Mucosa of descending colon (tissue), 3 donors: Measurements from ENCODE around the gene NEK6. TPM values are rescaled to one million over a fixed set of nuclear protein-coding genes. Genes with fewer than 3 reads are reported as not detected.

Experiments used
- ATAC-seq: fragments of 200-7000 bp; cut with Tn5 transposase; one replicate; pipeline ENCODE4 v1.9.1; 2020; ENCODE audit warnings: mild to moderate bottlenecking, moderate library complexity
- DNase-seq, 3 donors: peaks; one replicate each; pipeline ENCODE4 v3.0.0-alpha.2; 2020
- H3K36me3 ChIP-seq: fragments of 200-600 bp; one replicate; pipeline ENCODE4 v1.8.0; 2021; ENCODE audit warnings: low read depth, mild to moderate bottlenecking
- H3K4me1 ChIP-seq: fragments of 200-600 bp; one replicate; pipeline ENCODE4 v1.8.0; 2021; ENCODE audit warnings: low read depth, mild to moderate bottlenecking
- H3K4me3 ChIP-seq: fragments of 200-600 bp; one replicate; pipeline ENCODE4 v1.8.0; 2021; ENCODE audit warnings: mild to moderate bottlenecking
- H3K9me3 ChIP-seq: fragments of 200-600 bp; one replicate; pipeline ENCODE4 v1.8.0; 2021; ENCODE audit warnings: mild to moderate bottlenecking
- CTCF ChIP-seq: fragments of 200-600 bp; IDR thresholded peaks from one replicate; pipeline ENCODE4 v1.8.0; 2022; ENCODE audit warnings: antibody characterized with exemption, mild to moderate bottlenecking
- intact Hi-C, 2 donors: fragments of 100-400 bp; cut with DNase I in 1 of 2; cut with micrococcal nuclease in 1 of 2; formaldehyde crosslinking; loops; one replicate each; pipeline versions ENCODE4 v1.11.0 to v1.11.1; 2022; cut with DNase I, micrococcal nuclease
- total RNA-seq, 3 donors: library from RNA; stranded (reverse); fragmentation: NEBNext Ultra II Directional in 2 of 3; extraction: Animal tissue kit (Norgen Biotek cat#: 25700) in 2 of 3; gene quantifications; one replicate each; pipeline versions ENCODE4 v1.2.1 to v1.2.4, GENCODE V29; 2021 to 2023
- donor health status: DM: no; HTN: no; CAD: no; lungs with moderate emphysema.
- donor health status: DM: no; HTN: no; CAD: no.
- donor health status: DM: no; HTN: yes; CAD: no.

The NEK6 gene
- total RNA-seq, 3 donors from 2014 or later: 41.1 to 65.0 (median 51.8) TPM

GRCh38 chr9:124300312-124300711 is 42.6 kb downstream of the NEK6 start:
- H3K4me3 ChIP-seq: no peak overlapping the region
- no peaks in the 10 kb centered on the region for H3K9me3 ChIP-seq
- peaks cover 17% of the 10 kb centered on the region for H3K4me1 ChIP-seq
- no peaks in the 10 kb centered on the region for H3K36me3 ChIP-seq
- intact Hi-C loops: no loop called here
- ATAC-seq: no peak
- TF ChIP-seq CTCF: no peak
- no peak for DNase-seq

- Histone ChIP-seq H3K4me1 (peaks cover 9% of the 10 kb centered on the region), H3K4me3 (no peak overlapping the region), H3K9me3 (no peaks in the 10 kb centered on the region), H3K36me3 (no peaks in the 10 kb centered on the region)
- intact Hi-C loops: no loop called here
- ATAC-seq: no peak
- TF ChIP-seq CTCF: no peak
- DNase-seq: no peak
These were observed 45.2 kb downstream of the NEK6 start for GRCh38 chr9:124302921-124303320.

- Histone ChIP-seq H3K4me3 (no peak overlapping the region), H3K36me3 (no peaks in the 10 kb centered on the region), H3K9me3 (no peaks in the 10 kb centered on the region), H3K4me1 (peaks cover 9% of the 10 kb centered on the region)
- intact Hi-C loops: no loop called here
- TF ChIP-seq CTCF: no peak
- DNase-seq: no peak
- no peak for ATAC-seq
These were observed 46.0 kb downstream of the NEK6 start for GRCh38 chr9:124303762-124304161.

- Histone ChIP-seq H3K36me3 (no peaks in the 10 kb centered on the region), H3K4me1 (peaks cover 6% of the 10 kb centered on the region), H3K4me3 (no peak overlapping the region), H3K9me3 (no peaks in the 10 kb centered on the region)
- ATAC-seq (no peak), DNase-seq (no peak)
- intact Hi-C loops: no loop called here
- TF ChIP-seq CTCF: no peak
These were observed 46.5 kb downstream of the NEK6 start for GRCh38 chr9:124304285-124304684.

- intact Hi-C loops: no loop called here
- no peak for TF ChIP-seq CTCF
- no peak for DNase-seq
- ATAC-seq: peak; percentile 39
- H3K4me1 ChIP-seq: no peaks in the 10 kb centered on the region
- H3K36me3 ChIP-seq: no peaks in the 10 kb centered on the region
- H3K4me3 ChIP-seq: no peak overlapping the region
- H3K9me3 ChIP-seq: no peaks in the 10 kb centered on the region
These were observed 48.5 kb downstream of the NEK6 start for GRCh38 chr9:124306098-124306735.
